CD8-positive, alpha-beta memory T cell (primary cell): ENCODE measurements around the gene ARRDC4. TPM values are rescaled to one million over a fixed set of nuclear protein-coding genes. Genes with fewer than 3 reads are reported as not detected.

Experiments used
- CTCF ChIA-PET: fragments of 350-600 bp; sonication (Branson Sonifier 250); formaldehyde crosslinking; loops from one replicate; lab custom pipeline; 2021; ENCODE audit warnings: antibody characterized with exemption; lab: Charles Lee
- POLR2A ChIA-PET: fragments of 350-600 bp; sonication (Branson Sonifier 250); formaldehyde crosslinking; loops from one replicate; lab custom pipeline; 2021; ENCODE audit warnings: antibody characterized with exemption; lab: Charles Lee
- DNase-seq, 5 donors: peaks; one replicate each; pipeline versions ENCODE4 v3.0.0 to v3.0.0-alpha.2; 2020 to 2022; ENCODE audit warnings: mixed read lengths in 1 of 5
- H3K27ac ChIP-seq: one replicate; pipeline ENCODE4 v1.7.0; 2013; ENCODE audit warnings: low read depth, mild to moderate bottlenecking, low read length, moderate library complexity
- H3K27me3 ChIP-seq: 2 replicates; pipeline ENCODE4 v1.7.0; 2013; ENCODE audit warnings: low read length, mild to moderate bottlenecking; ENCODE audit not compliant: insufficient read depth, poor library complexity, severe bottlenecking
- H3K36me3 ChIP-seq: 2 replicates; pipeline ENCODE4 v1.7.0; 2013; ENCODE audit warnings: mild to moderate bottlenecking, low read length, moderate library complexity; ENCODE audit not compliant: insufficient read depth
- H3K4me1 ChIP-seq: 2 replicates; pipeline ENCODE4 v1.7.0; 2013; ENCODE audit warnings: mild to moderate bottlenecking, low read length, moderate library complexity; ENCODE audit not compliant: insufficient read depth
- H3K4me3 ChIP-seq: 2 replicates; pipeline ENCODE4 v1.7.0; 2013; ENCODE audit warnings: mild to moderate bottlenecking, low read length
- H3K9me3 ChIP-seq: 2 replicates; pipeline ENCODE4 v1.7.0; 2013; ENCODE audit warnings: mild to moderate bottlenecking, low read length
- H3K27ac Mint-ChIP-seq, 8 donors: one replicate each; pipeline ENCODE4 v1.8.0; 2020 to 2021; ENCODE audit warnings: mixed read lengths in 8 of 8, mild to moderate bottlenecking in 6 of 8, inconsistent platforms in 3 of 8, moderate library complexity in 3 of 8
- H3K27me3 Mint-ChIP-seq, 2 donors: one replicate each; pipeline ENCODE4 v1.8.0; 2020 to 2021; ENCODE audit warnings: mixed read lengths in 2 of 2, mild to moderate bottlenecking in 1 of 2, moderate library complexity in 1 of 2
- H3K36me3 Mint-ChIP-seq, 3 donors: one replicate each; pipeline ENCODE4 v1.8.0; 2020 to 2021; ENCODE audit warnings: mixed read lengths in 3 of 3, inconsistent platforms in 1 of 3, mild to moderate bottlenecking in 1 of 3
- H3K4me1 Mint-ChIP-seq, 3 donors: one replicate each; pipeline ENCODE4 v1.8.0; 2020 to 2021; ENCODE audit warnings: mixed read lengths in 3 of 3, inconsistent platforms in 1 of 3, mild to moderate bottlenecking in 1 of 3
- H3K4me3 Mint-ChIP-seq, 7 donors: one replicate each; pipeline ENCODE4 v1.8.0; 2020 to 2021; ENCODE audit warnings: mixed read lengths in 7 of 7, mild to moderate bottlenecking in 6 of 7, moderate library complexity in 4 of 7, inconsistent platforms in 2 of 7
- H3K9me3 Mint-ChIP-seq, 5 donors: one replicate each; pipeline ENCODE4 v1.8.0; 2020 to 2022; ENCODE audit warnings: mixed read lengths in 5 of 5, mild to moderate bottlenecking in 3 of 5, moderate library complexity in 2 of 5, inconsistent platforms in 1 of 5
- polyA plus RNA-seq: library from polyadenylated mRNA; unstranded; fragments of 300-500 nt; fragmentation: Illumina TruSeq; gene quantifications from one replicate; pipeline ENCODE4 v1.2.3, GENCODE V29; 2021
- total RNA-seq, 2 experiments: library from RNA; stranded (reverse); gene quantifications; one replicate each; pipeline ENCODE4 v1.2.3, GENCODE V29; 2021

ARRDC4 gene
- total and polyA plus RNA-seq, 3 experiments from 2014 or later, result 0.31 to 0.78 (median 0.51) TPM

DNA sequence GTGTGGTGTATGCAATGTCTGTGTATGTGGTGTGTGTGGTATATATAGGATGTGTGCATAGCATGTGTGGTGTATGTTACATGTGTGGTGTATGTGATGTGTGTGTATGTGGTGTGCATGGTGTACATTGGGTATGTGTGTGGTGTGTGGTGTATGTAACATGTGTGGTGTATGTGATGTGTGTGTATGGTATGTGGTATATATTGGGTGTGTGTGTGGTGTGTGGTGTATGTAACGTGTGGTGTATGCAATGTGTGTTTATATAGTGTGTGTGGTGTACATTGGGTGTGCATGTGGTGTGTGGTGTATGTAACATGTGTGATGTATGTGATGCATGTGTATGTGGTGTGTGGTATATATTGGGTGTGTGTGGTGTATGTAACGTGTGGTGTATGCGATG is 41.9 kb downstream of the ARRDC4 start:
- Histone ChIP-seq H3K4me1 (no peaks in the 10 kb centered on the region), H3K4me3 (no peak overlapping the region), H3K27ac (no peak overlapping the region), H3K27me3 (no peaks in the 10 kb centered on the region), H3K36me3 (no peaks in the 10 kb centered on the region), H3K9me3 (no peaks in the 10 kb centered on the region)
- H3K4me1 Mint-ChIP-seq, result no peaks in the 10 kb centered on the region
- DNase-seq, result no peak
- H3K4me3 Mint-ChIP-seq, result no peak overlapping the region
- POLR2A ChIA-PET, result no interaction called here
- H3K36me3 Mint-ChIP-seq, result no peaks in the 10 kb centered on the region
- H3K27ac Mint-ChIP-seq, result no peak overlapping the region
- H3K9me3 Mint-ChIP-seq, result no peaks in the 10 kb centered on the region
- H3K27me3 Mint-ChIP-seq, result no peaks in the 10 kb centered on the region
- CTCF ChIA-PET, result no interaction called here

DNA sequence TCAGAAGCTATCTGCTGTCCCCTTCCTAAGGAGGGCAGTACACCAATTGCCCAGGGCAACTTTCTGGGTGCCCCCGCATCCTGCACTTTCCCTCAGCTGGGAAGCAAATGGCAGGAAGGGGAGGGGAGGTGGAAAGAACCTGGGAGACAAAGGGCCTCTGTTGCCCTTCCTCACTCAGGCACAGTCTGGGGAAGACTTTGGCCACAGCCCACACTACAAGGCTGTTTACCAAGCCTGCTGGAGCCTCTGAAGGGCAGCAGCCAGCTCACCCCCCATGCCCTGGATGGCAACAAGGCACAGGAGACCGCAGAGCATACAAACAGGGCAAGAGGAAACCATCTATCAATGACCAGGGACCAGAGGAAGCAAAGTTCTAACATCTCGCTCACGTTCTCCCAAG is 42.4 kb downstream of the ARRDC4 start:
- no peaks in the 10 kb centered on the region for H3K9me3 Mint-ChIP-seq

DNA sequence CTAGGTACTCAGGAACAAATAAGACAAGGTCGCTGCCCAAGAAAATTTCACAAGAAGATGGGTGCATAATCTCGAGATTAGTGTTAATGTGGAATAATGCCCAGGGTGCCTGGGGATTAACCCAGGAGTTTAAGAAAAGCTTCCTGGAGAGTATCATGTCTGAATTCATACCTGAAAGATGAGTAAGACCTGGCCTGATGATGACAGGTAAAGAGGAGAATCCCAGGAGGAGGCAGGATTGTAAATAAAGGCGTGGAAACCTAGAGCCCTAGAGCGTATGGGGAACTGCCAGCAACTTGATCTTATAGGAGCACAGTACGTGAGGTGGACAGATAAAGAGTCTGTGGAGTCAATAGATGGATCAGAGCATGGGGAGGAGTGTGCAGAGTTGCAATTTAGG is 43.0 kb downstream of the ARRDC4 start:
- ChIA-PET POLR2A (no interaction called here), CTCF (no interaction called here)
- Mint-ChIP-seq H3K27me3 (no peaks in the 10 kb centered on the region), H3K9me3 (no peaks in the 10 kb centered on the region), H3K4me1 (no peaks in the 10 kb centered on the region), H3K4me3 (no peak overlapping the region), H3K36me3 (no peaks in the 10 kb centered on the region), H3K27ac (no peak overlapping the region)
- no peaks in the 10 kb centered on the region for H3K4me1 ChIP-seq
- no peak overlapping the region for H3K27ac ChIP-seq
- no peaks in the 10 kb centered on the region for H3K36me3 ChIP-seq
- no peaks in the 10 kb centered on the region for H3K27me3 ChIP-seq
- no peak for DNase-seq
- H3K9me3 ChIP-seq, result no peaks in the 10 kb centered on the region
- H3K4me3 ChIP-seq, result no peak overlapping the region

More for the DNA sequence above, 42.4 kb downstream of the ARRDC4 start:
- ChIA-PET POLR2A (no interaction called here), CTCF (no interaction called here)
- H3K4me1 ChIP-seq, result no peaks in the 10 kb centered on the region
- H3K36me3 ChIP-seq, result no peaks in the 10 kb centered on the region
- Mint-ChIP-seq H3K36me3 (no peaks in the 10 kb centered on the region), H3K4me1 (no peaks in the 10 kb centered on the region), H3K27me3 (no peaks in the 10 kb centered on the region), H3K27ac (no peak overlapping the region), H3K4me3 (no peak overlapping the region)
- H3K9me3 ChIP-seq, result no peaks in the 10 kb centered on the region
- H3K27me3 ChIP-seq, result no peaks in the 10 kb centered on the region
- no peak overlapping the region for H3K4me3 ChIP-seq
- DNase-seq, result no peak
- H3K27ac ChIP-seq, result no peak overlapping the region

DNA sequence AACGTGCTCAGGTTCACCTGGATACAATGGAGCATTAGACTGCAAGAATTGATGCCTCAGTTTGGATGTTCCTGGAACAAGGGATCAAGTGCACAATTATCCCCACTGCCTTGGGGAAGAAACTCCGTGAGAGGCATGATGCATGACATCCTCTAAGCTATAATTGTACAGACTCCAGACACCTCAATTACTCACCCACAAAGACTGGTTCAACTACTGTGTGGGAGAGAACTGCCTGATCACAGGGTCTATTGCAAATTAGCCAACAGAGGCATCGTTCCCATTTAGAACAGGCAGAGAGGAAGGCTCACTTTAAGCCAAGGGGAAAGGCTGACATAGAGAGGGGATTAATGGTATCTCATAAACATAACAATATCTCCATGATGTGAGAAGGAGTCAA is 43.5 kb downstream of the ARRDC4 start:
- no peaks in the 10 kb centered on the region for H3K27me3 ChIP-seq
- H3K27me3 Mint-ChIP-seq, result no peaks in the 10 kb centered on the region
- H3K36me3 Mint-ChIP-seq, result no peaks in the 10 kb centered on the region
- DNase-seq, result no peak
- H3K9me3 ChIP-seq, result no peaks in the 10 kb centered on the region
- no peak overlapping the region for H3K4me3 Mint-ChIP-seq
- ChIA-PET CTCF (no interaction called here), POLR2A (no interaction called here)
- no peak overlapping the region for H3K27ac Mint-ChIP-seq
- no peaks in the 10 kb centered on the region for H3K9me3 Mint-ChIP-seq
- no peak overlapping the region for H3K4me3 ChIP-seq
- no peaks in the 10 kb centered on the region for H3K4me1 Mint-ChIP-seq
- no peak overlapping the region for H3K27ac ChIP-seq
- H3K36me3 ChIP-seq, result no peaks in the 10 kb centered on the region
- no peaks in the 10 kb centered on the region for H3K4me1 ChIP-seq

DNA sequence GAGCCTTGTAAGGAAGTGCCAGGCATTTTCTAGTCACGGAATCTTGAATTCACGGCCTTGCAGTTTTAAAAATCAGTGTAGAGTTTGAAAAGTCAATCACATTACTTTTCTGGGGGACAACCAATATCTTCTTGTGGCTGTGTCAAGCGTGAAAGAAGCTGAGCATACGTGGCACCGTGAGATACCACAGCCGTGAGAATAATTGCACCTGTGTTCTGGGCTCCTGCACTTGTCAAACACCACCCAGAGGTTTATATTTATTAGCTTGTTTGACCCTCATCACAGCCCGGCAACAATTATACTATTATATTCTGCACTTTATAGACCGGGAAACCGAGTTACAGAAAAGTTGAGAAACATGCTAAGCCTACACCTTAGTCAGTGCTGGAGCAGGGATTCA is 45.2 kb downstream of the ARRDC4 start:
- Mint-ChIP-seq H3K27ac (no peak overlapping the region), H3K36me3 (no peaks in the 10 kb centered on the region), H3K4me3 (no peak overlapping the region), H3K4me1 (no peaks in the 10 kb centered on the region), H3K27me3 (no peaks in the 10 kb centered on the region), H3K9me3 (no peaks in the 10 kb centered on the region)
- POLR2A ChIA-PET, result no interaction called here
- Histone ChIP-seq H3K9me3 (no peaks in the 10 kb centered on the region), H3K27ac (no peak overlapping the region), H3K27me3 (no peaks in the 10 kb centered on the region), H3K36me3 (no peaks in the 10 kb centered on the region), H3K4me1 (no peaks in the 10 kb centered on the region), H3K4me3 (no peak overlapping the region)
- CTCF ChIA-PET, result no interaction called here
- no peak for DNase-seq

DNA sequence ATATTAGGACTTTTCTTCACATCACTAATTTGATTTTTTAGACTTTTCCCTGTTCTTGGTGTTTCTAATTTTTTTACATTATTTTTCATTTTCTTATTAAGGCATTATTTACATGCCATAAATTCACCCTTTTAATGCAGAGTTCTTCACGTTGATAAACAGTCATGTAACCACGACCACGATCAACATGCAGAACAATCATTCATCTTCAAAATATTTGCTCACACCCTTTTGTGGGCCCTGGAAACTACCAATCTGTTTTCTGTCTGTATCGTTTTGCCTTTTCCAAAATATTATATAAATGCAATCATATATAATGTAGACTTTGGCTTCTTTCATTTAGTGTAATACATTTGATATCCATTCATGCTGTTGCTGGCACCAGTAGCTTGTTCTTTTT is 48.7 kb downstream of the ARRDC4 start:
- Histone ChIP-seq H3K9me3 (no peaks in the 10 kb centered on the region), H3K4me3 (no peak overlapping the region), H3K27ac (no peak overlapping the region), H3K4me1 (no peaks in the 10 kb centered on the region), H3K36me3 (no peaks in the 10 kb centered on the region), H3K27me3 (no peaks in the 10 kb centered on the region)
- peaks cover 0 to 1% of the 10 kb centered on the region in 2 donors for H3K27me3 Mint-ChIP-seq
- CTCF ChIA-PET, result no interaction called here
- no peak overlapping the region for H3K27ac Mint-ChIP-seq
- no peaks in the 10 kb centered on the region for H3K36me3 Mint-ChIP-seq
- POLR2A ChIA-PET, result no interaction called here
- H3K9me3 Mint-ChIP-seq, result peaks cover 0 to 4% (median 0%) of the 10 kb centered on the region in 5 donors
- no peaks in the 10 kb centered on the region for H3K4me1 Mint-ChIP-seq
- no peak for DNase-seq
- no peak overlapping the region for H3K4me3 Mint-ChIP-seq

DNA sequence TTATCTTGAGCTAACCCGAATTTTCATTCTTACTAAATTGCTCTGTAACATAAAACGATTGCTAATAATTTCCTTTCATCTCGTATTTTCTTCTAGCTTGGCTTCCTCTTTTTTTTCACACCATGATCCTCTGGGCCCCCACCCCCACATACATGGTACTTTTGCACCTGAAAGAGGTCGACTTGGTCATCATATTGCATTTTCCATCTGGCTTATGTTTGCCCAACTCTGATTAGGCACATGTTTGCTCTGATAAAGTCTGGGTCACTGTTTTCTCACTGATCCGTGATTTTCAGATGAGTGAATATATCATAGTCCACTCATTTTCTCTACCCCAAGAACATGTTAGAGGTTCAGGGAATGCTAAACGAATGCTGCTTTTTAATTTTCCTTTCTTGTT is 49.5 kb downstream of the ARRDC4 start:
- no peaks in the 10 kb centered on the region for H3K4me1 Mint-ChIP-seq
- H3K4me3 Mint-ChIP-seq, result no peak overlapping the region
- Histone ChIP-seq H3K4me1 (no peaks in the 10 kb centered on the region), H3K4me3 (no peak overlapping the region), H3K36me3 (no peaks in the 10 kb centered on the region), H3K9me3 (no peaks in the 10 kb centered on the region), H3K27me3 (no peaks in the 10 kb centered on the region), H3K27ac (no peak overlapping the region)
- DNase-seq, result no peak
- no peaks in the 10 kb centered on the region for H3K36me3 Mint-ChIP-seq
- H3K27me3 Mint-ChIP-seq, result peaks cover 0 to 1% of the 10 kb centered on the region in 2 donors
- CTCF ChIA-PET, result no interaction called here
- H3K9me3 Mint-ChIP-seq, result peaks cover 0 to 5% (median 0%) of the 10 kb centered on the region in 5 donors
- no peak overlapping the region for H3K27ac Mint-ChIP-seq
- POLR2A ChIA-PET, result no interaction called here

DNA sequence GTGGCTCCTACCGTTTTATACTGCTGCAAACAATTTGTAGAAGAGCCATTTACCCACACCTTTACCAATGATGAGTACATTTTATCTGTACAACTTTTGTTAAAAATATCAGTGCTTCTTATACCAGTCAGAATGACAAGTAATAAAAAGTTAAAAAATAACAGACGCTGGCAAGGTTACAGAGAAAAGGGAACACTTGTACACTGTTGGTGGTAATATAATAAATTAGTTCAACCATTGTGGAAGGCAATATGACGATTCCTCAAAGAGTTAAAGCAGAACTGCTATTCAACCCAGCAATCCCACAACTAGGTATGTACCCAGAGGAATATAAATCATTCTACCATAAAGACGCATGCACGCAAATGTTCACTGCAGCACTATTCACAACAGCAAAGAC is 51.9 kb downstream of the ARRDC4 start:
- ChIA-PET POLR2A (no interaction called here), CTCF (no interaction called here)
- H3K4me3 ChIP-seq, result no peak overlapping the region
- no peaks in the 10 kb centered on the region for H3K36me3 Mint-ChIP-seq
- no peaks in the 10 kb centered on the region for H3K4me1 ChIP-seq
- no peak for DNase-seq
- no peak overlapping the region for H3K4me3 Mint-ChIP-seq
- no peaks in the 10 kb centered on the region for H3K9me3 ChIP-seq
- H3K27ac ChIP-seq, result no peak overlapping the region
- no peaks in the 10 kb centered on the region for H3K27me3 ChIP-seq
- no peak overlapping the region for H3K27ac Mint-ChIP-seq
- H3K27me3 Mint-ChIP-seq, result peaks cover 0 to 1% of the 10 kb centered on the region in 2 donors
- peaks cover 0 to 5% (median 0%) of the 10 kb centered on the region in 5 donors for H3K9me3 Mint-ChIP-seq
- no peaks in the 10 kb centered on the region for H3K36me3 ChIP-seq
- no peaks in the 10 kb centered on the region for H3K4me1 Mint-ChIP-seq

DNA sequence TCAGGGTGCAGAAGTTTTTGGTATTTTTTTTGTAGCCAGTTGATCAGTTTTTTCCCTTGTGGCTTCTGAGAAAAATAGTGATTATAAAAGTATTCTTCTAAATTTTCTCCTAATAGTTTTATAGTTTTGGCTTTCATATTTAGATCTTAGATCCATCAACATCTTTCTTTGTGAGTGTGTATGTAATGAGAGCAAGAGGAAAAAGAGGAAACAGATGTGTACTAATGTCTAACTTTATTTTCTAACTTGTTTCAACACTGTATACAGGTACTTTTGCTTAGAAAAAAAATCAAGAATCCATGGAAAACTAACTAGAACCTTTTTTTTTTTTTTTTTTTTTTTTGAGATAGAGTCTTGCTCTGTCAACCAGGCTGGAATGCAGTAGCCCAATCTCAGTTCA is 53.1 kb downstream of the ARRDC4 start:
- Histone ChIP-seq H3K36me3 (no peaks in the 10 kb centered on the region), H3K9me3 (no peaks in the 10 kb centered on the region), H3K27ac (no peak overlapping the region), H3K4me3 (no peak overlapping the region), H3K4me1 (no peaks in the 10 kb centered on the region), H3K27me3 (no peaks in the 10 kb centered on the region)
- Mint-ChIP-seq H3K4me3 (no peak overlapping the region), H3K36me3 (no peaks in the 10 kb centered on the region), H3K9me3 (peaks cover 0 to 5% (median 0%) of the 10 kb centered on the region in 5 donors), H3K27ac (no peak overlapping the region), H3K27me3 (peaks cover 0 to 1% of the 10 kb centered on the region in 2 donors), H3K4me1 (no peaks in the 10 kb centered on the region)
- POLR2A ChIA-PET, result no interaction called here
- CTCF ChIA-PET, result no interaction called here
- DNase-seq, result no peak
